Stimulated activated CD4-positive, alpha-beta T cell treated with anti-CD3 and anti-CD28 coated beads, Interleukin-12 subunit alpha, Interleukin-12 subunit beta, amount 100 ng/mL, for 48 hours (primary cell): ENCODE data around the gene STAMBPL1.

Experiments
- DNase-seq, 3 donors: peaks; one replicate each; pipeline ENCODE4 v3.0.0-alpha.2; 2020; ENCODE audit warnings: low read depth in 2 of 3, low spot score in 1 of 3

STAMBPL1 gene

DNA sequence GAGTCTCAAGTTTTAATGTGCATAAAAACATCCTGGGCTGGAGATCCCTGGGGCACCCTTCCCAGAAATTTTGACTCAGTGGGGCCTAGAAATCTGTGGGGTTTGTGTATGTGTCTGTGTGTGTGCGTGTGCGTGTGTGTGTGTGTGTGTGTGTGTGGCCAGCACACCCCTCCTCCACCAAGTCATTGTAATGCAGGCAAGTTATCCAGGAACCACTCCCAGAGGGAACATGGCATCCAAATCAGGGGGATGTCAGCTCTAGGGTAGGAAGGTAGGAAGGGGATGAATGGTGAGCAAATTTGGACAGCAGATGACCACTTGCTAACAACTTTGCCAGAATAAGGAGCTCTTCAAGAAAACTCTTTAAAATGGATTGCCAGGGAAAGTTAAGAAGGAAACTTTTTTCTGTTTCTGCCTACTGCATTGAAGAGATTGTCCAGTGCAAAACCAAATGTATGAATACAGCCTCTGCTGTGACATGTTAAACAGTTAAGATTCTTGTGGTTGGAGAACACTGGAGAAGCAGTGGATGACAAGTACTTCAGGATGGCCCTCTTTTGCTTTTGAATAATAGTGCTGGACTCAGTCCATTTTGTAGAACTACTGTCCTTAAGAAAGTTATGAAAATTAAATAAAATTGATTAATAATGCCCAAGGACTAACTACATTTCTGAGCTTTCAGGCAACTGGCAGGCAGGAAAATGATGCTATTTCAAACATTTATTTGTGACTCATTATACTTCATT, 12.3 kb downstream of the STAMBPL1 start:
- no peak for DNase-seq

DNA sequence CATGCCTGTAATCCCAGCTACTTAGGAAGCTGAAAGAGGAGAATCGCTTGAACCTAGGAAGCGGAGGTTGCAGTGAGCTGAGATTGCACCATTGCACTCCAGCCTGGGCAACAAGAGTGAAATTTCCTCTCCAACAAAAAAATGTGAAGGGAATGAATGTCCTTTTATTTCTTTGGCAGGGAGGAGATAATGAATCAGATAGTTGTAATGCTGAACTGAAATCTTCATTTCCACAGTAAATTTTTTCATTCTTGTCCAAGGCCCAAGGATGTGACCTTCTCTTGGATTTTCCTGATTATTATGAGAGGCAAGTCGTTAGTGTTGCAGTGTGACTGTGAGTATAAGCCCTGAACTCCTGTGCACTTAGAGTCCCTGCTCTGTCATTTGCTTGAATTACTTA, 13.6 kb downstream of the STAMBPL1 start:
- no peak for DNase-seq

DNA sequence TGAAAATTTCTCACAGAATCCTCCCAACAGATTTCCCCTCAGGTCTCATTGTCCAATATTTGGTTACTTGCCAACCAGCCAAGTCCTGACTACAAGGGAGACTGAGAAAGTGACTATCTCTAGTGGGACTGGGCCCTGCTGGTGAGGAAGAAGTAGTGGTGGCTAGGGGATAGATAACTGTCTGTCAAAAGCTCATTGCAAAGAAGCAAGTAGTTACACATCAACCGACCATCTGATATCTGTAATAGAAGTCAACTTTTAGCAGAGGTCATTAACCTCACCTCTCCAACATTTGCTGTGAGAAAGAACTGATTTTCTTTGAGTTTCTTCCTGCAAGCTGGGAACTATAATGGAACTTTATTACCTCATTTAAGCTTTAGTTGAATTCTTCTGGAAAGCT, 15.2 kb downstream of the STAMBPL1 start:
- no peak for DNase-seq

DNA sequence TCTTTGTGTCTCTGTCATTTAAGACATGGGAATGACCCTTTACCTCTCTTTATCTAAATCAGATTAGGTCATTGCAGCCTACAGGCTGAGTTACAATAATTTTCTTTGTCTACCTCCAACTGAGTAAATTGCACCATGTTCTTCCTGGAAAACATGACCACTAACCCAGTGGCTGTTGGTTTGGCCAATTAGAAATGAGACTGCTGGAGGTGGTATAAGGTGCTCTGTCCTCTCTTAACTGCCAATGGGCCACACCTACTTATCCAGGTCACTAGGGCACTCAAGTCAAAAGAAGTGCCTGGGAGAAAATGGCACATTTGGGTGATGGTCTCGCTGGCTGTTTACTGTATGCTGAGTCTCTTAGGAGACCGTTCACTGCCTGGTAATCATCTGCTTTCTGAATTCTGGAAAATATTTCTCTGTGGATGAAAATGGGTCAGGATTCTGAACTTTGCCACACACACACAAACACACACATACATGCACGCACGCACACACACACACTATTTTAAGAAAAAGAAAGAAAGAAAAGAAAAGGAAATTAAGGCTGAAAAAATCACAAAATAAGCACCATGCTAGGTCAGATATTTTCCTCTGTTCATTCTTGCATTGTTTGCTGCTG, 16.4 kb downstream of the STAMBPL1 start:
- DNase-seq = no peak

DNA sequence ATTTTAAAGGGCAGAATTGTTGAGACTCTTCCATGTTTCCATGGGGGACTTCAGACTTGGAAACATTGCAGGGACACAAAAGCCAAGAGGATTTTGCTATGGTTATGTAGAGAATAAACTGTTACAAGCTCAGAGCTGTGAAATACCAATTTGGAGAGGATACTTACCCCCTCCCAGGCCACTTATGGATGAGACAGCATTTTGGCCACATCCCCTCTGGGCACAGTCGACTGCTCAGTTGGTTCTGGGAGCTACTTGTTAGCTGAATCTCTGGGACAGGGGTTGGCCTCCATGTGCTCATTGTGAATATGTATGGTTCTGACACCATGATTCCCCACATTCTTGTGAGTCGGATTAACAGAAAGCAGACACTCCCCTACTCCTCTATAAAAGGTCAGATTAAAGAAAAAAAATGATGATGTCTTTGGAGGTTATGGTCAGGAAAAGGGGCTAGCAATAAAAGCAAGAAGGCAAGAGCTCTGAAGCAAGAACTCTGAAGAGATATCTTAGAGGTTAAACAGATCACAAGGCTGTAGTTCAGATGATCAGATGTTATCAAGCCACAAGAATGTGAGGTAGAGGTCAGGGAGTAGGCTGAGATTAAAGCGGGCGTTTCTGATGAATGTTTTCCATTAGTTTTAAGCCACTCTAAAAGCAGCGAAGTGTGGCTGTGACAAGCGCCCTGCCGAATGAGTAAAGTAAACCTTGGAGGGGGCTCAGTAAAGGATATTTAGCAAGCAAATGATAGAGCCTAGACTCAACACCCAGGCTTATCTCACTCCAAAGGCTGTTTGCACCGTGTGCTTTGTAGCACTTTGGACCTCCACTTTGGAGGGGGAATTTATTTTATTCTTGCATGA, 17.2 kb downstream of the STAMBPL1 start:
- DNase-seq = no peak

DNA sequence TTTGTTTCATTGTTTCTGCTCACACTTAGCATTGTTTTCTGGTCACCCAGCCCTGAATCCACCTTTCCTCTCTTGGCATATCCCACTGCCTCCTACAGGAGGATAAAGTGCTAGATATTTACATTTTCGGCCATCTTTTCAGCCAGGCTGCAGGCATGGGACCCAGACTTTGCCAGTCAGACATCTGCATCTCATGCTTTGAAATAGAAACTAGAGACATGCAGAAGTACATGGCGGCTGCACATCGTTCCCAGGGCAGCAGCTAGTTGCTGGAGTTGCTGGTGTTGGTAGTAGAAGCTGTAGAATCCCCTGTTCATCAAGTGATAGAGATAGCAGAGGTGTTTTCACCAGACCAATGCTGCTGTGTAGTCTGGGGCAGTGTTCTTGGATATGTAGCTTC, 18.7 kb downstream of the STAMBPL1 start:
- DNase-seq = no peak

DNA sequence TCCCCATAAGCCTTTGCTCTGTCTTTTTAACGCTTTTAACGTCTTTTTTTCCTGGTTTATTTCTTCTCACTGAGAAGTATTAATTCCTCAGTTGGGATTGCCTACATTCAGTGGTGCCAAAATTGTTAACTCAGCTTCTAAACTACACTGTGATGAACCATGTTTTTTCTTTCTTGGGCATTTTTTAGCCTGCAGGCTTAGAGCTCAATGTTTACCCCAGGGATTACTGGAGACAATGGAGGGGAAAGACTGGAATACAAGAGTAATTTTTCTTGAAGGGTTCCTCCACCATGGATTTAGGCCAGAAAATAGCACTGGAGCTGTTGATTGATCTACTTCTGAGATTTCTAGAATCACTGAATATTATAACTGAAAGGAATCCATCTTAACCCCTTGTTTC, 19.8 kb downstream of the STAMBPL1 start:
- no peak for DNase-seq

DNA sequence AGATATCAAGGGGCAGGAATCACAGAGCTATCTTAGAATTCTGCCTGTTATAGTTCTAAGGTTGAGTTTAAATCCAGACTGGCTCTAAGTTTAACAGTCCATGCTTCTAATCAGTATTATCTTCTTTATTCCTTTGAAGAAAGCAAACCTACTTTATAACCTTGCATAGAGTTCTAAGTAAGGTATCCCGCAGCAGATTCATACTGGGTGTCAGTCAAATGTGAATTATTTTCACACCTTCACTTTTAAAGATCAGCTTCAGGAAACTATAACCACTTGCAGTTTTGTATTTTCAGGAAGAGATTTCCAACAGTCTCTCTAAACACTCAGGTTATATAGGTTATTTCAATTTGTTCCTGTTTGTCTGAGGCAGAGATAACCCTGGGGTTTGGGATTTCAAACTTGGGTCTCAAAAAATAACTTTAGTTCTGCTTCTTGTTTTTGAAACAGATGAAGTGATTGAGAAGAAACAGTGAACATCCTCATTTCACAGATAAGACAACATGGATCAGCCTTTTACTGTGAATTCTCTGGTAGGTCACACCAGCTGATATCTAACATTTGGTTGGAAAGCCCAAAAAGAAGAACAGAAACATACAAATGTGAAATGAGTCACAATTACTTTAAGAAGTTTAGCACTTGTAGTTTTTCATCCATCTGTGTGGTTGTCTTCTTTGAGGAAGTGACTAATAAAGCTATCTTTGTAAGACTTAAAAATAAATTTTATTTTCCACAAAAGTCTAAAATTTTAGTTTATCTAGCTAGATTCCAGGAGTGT, 21.4 kb downstream of the STAMBPL1 start:
- DNase-seq = no peak

DNA sequence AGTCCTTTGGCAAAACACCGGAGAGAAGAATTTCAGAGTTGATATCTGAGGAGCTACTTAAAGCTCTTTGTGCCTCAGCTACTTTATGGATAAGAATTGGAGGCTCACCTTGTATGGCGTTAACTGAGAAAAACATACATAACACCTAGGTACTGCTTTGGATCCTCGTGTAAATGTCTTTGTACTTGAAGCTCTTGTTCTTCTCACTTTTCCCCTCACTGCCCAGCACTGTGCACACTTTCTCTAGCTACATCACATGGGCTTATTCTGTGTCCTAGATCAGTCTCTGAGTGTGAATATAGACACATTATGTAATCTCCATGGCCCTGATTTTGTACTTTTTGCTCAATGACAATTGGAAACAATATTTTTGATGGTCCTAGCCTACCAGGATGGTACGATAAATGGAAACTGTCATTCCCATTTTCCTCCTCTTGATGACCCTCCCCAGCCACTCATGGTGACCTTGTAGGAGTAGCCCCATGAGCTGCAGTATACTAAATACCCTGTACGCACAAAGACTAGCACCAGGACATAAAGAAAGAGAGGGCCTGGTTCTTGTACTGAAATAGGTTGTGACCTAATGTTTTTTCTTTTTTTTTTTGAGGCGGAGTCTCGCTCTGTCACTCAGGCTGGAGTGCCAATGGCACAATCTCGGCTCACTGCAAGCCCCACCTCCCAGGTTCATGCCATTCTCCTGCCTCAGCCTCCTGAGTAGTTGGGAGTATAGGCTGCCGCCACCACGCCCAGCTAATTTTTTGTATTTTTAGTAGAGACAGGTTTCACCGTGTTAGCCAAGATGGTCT, 22.1 kb downstream of the STAMBPL1 start:
- no peak for DNase-seq

DNA sequence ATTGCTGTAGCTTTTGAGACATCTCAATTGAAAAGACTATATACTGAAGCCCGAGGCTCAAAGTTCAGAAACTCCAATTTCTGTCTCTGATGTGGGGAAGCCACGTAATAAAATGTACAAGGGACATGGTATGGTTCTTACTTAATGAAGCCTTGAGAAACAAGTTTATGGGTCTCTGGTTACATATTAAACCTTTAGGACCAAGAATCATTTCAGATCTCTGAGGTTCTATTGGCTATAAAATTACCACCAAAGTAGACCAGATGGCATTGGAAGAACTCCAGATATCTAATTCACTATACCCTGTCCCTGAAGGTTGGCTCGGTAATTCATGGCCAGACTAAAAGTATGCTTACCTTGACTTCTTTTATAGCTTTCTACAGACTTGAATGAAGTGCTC, 23.7 kb downstream of the STAMBPL1 start:
- DNase-seq = no peak

DNA sequence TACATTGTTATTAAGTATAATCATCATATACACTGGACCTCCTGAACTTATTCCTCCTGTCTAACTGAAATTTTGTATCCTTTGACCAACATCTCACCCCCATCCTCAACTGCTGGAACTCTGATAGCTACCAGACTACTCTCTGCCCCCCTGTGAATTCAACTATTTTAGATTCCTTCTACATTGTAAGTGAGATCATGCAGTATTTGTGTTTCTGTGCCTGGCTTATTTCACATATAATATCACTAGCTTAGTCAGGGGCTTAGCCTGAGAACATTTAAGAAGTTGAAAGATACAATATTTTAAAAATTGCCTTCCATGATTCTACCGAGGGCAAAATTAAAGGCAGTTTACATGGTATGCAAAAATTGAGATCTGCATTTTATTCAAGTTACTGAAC, 26.9 kb downstream of the STAMBPL1 start:
- DNase-seq = no peak

DNA sequence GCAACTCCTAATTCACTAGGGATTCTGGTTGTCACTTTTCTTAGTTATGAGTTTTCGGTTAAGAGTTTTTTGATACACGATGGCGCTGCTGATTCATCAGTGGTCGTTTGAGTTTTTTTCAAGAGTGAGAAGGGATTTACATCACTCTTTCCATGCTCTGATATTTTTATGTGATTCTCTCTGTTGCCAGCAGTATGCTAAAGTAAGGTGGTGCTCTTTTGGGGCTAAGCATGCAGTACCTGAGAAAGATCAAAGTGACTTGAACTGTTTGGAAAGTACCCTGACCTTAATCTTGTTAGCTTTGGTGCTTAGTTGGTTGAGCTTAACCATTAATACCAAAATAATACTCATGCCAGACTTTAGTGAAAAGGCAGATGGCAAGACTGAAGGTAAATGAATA, 28.1 kb downstream of the STAMBPL1 start:
- no peak for DNase-seq

DNA sequence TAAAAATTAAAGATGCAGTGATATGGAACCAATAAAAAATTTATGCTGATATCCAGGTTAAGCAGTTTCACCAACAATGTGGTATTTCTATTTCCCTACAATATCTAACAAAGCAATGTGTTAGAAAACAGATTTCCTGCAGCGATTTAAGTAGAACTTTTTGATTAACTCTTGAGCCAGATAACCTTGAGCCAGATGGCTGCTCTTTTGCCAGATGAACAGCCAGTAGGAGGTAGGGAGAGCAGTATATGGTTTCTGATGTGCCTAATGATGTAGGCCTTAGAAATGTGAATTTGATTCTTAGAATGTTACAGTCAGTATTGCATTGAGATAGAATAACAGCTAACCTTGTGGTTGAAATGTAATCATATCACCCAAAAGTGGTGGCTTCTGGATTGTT, 31.1 kb downstream of the STAMBPL1 start:
- no peak for DNase-seq

DNA sequence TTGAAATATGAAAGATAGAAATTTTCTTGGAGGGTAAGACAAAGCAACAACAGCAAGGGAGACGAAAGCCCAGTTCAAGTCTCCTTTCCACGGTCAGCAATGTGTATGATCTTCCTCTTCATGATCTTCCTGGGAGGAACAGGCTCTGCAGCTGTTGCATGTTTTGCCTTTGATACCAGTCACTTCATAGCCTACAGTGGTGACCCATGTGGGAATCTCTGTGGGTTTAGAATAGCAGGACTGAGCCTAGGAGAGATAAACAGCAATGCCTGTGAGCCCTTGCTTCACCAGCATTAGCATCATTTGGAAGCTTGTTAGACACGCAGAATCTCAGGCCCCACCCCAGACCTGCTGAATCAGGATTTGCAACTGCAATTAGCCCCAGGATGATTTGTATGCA, 31.8 kb downstream of the STAMBPL1 start:
- DNase-seq = no peak

DNA sequence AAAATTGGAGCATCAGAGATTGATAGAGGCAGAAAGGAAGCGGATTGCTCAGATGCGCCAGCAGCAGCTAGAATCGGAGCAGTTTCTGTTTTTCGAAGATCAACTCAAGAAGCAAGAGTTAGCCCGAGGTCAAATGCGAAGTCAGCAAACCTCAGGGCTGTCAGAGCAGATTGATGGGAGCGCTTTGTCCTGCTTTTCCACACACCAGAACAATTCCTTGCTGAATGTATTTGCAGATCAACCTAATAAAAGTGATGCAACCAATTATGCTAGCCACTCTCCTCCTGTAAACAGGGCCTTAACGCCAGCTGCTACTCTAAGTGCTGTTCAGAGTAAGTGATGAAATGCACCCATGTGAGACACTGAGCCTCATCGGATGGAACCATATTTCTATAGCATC, 33.1 kb downstream of the STAMBPL1 start:
- DNase-seq = no peak

DNA sequence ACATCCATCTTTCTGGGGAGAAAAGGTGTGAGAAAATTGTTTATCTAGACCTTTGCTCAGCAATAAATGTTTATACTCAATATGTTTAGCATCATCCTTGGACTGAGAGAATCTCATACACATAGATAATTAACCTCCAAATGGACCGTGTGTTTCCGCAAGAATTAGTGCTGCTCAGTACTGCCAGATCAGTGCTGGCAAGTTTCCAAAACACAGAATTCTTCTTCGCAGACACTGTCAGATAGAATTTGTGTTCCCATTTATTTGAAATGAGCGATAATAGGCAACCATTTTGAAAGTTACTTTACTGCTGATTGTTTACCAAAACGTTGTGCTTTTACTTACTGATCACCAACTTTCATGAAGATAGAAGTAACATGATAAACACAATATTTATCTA, 33.7 kb downstream of the STAMBPL1 start:
- DNase-seq = no peak

DNA sequence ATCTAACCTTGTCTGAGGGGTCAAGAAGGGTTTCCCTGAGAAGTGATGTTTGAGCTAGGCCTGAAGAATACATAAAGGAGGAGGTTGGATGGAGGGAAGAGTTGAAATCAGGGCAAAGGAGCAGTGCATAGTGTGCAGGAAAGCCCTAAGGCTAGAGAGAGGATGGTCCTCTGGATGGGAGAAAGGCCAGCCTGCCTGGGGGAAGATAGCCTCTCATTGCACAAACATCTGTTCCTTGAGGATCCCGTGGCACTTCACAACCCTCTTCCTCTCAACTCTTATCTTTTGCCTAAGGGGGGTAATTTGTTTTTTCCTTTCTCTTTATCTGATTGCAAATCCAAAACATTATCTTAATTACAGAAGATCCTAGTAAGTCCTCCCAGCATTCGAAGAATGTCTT, 35.7 kb downstream of the STAMBPL1 start:
- no peak for DNase-seq

DNA sequence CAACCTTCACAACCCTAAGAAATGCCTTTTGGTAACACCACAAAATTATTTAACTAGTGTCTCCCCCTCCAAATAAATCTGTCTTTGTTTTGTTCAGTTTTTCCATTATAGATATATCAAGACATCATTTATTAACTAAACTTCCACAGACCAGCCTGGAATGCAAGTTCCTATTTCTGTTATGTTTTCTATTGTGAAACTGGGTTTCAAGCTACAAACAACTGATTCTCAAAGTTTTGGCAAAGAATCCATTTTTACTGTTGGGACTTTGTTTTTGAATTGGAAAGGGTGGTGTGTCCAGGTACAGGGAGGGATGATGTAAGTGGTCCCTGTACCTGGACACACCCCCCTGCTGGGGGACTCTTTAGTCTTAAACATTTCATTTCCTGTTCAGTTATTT, 36.2 kb downstream of the STAMBPL1 start:
- DNase-seq = no peak

DNA sequence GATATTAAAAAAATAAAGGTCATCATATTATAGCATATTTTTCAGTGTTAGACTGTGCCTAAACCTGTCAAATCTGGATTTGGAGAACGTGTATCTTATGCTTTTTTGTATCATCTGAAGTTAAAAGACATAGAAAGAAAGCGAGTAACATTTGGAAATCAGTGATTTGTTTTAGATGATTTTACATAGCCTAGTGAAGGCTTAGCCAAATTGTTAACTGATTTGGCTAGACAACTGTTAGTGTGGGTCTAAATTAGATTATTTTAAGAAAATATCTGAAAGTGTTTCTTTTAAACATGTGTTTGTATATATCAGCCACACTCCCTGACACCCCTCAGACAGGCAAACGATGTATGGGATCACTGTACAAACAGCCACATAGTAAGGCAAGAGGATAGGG, 36.9 kb downstream of the STAMBPL1 start:
- DNase-seq = no peak

DNA sequence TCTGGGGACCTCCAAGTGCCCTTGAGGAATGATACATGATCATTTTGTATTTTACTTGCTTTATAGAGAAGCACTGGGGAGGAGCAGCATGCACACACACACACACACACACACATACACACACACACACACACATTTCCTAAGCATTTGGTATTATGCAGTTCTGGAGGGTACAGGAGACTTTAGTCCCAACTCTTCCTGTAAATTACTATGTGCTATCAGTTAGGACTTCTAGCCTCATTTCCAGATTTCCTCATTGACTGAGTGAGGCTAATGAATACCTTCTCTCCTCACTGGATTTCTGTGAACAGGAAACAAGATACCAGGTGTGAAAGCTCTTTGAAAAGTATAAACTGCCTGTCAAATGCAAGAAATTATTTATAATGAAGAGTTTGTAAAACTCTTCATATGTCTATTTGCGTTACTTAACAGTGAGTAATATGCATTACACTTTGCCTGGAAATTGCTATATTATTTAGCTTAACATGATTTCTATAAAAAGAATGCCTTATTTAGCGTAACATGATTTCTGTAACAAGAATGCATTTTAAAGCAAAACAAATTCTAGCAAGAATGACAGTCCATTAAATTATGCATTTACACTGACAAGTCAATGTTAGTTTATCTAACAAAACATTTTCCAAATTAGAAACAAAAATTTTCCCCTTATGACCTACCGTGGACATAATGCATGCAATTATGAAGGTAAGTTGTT, 38.3 kb downstream of the STAMBPL1 start:
- no peak for DNase-seq
